Measurements from ENCODE around the gene THSD7A.

The THSD7A gene

GRCh38 chr7:11750191-11750590, 81.8 kb downstream of the THSD7A start:
- H3K4me3 ChIP-seq (ENCODE audit: low read length), result no peak overlapping the region
- no peaks in the 10 kb centered on the region for H3K27me3 ChIP-seq (replicated peaks; ENCODE audit: control insufficient read depth, insufficient read depth, low read length)
- H3K36me3 ChIP-seq (ENCODE audit: control insufficient read depth, insufficient read depth, low read length, severe bottlenecking), result no peaks in the 10 kb centered on the region
- H3K4me1 ChIP-seq (ENCODE audit: control insufficient read depth, insufficient read depth, low read length), result no peaks in the 10 kb centered on the region
- no peaks in the 10 kb centered on the region for H3K9me3 ChIP-seq (ENCODE audit: control insufficient read depth, low read length)
- DNase-seq (ENCODE audit: low read depth), result no peak
- H3K9ac ChIP-seq (ENCODE audit: low read length), result no peak overlapping the region

GRCh38 chr7:11749629-11750028, 82.4 kb downstream of the THSD7A start:
- DNase-seq (ENCODE audit: low read depth), result no peak

GRCh38 chr7:11748884-11749283, 83.1 kb downstream of the THSD7A start:
- Histone ChIP-seq H3K4me1 (ENCODE audit: control insufficient read depth, insufficient read depth, low read length) (no peaks in the 10 kb centered on the region), H3K9me3 (ENCODE audit: control insufficient read depth, low read length) (no peaks in the 10 kb centered on the region), H3K9ac (ENCODE audit: low read length) (no peak overlapping the region), H3K4me3 (ENCODE audit: low read length) (no peak overlapping the region), H3K36me3 (ENCODE audit: control insufficient read depth, insufficient read depth, low read length, severe bottlenecking) (no peaks in the 10 kb centered on the region), H3K27me3 (replicated peaks; ENCODE audit: control insufficient read depth, insufficient read depth, low read length) (no peaks in the 10 kb centered on the region)
- DNase-seq (ENCODE audit: low read depth), result no peak

More at GRCh38 chr7:11749629-11750028, 82.4 kb downstream of the THSD7A start:
- no peaks in the 10 kb centered on the region for H3K9me3 ChIP-seq (ENCODE audit: control insufficient read depth, low read length)
- no peaks in the 10 kb centered on the region for H3K36me3 ChIP-seq (ENCODE audit: control insufficient read depth, insufficient read depth, low read length, severe bottlenecking)
- no peaks in the 10 kb centered on the region for H3K4me1 ChIP-seq (ENCODE audit: control insufficient read depth, insufficient read depth, low read length)
- no peak overlapping the region for H3K4me3 ChIP-seq (ENCODE audit: low read length)
- no peak overlapping the region for H3K9ac ChIP-seq (ENCODE audit: low read length)
- no peaks in the 10 kb centered on the region for H3K27me3 ChIP-seq (replicated peaks; ENCODE audit: control insufficient read depth, insufficient read depth, low read length)

GRCh38 chr7:11747715-11748485, 84.1 kb downstream of the THSD7A start:
- DNase-seq (ENCODE audit: low read depth), result no peak
- Histone ChIP-seq H3K36me3 (ENCODE audit: control insufficient read depth, insufficient read depth, low read length, severe bottlenecking) (no peaks in the 10 kb centered on the region), H3K9ac (ENCODE audit: low read length) (no peak overlapping the region), H3K4me1 (ENCODE audit: control insufficient read depth, insufficient read depth, low read length) (no peaks in the 10 kb centered on the region), H3K9me3 (ENCODE audit: control insufficient read depth, low read length) (no peaks in the 10 kb centered on the region), H3K4me3 (ENCODE audit: low read length) (no peak overlapping the region), H3K27me3 (replicated peaks; ENCODE audit: control insufficient read depth, insufficient read depth, low read length) (no peaks in the 10 kb centered on the region)

GRCh38 chr7:11746591-11746990, 85.4 kb downstream of the THSD7A start:
- Histone ChIP-seq H3K4me3 (ENCODE audit: low read length) (no peak overlapping the region), H3K27me3 (replicated peaks; ENCODE audit: control insufficient read depth, insufficient read depth, low read length) (no peaks in the 10 kb centered on the region), H3K9ac (ENCODE audit: low read length) (no peak overlapping the region), H3K9me3 (ENCODE audit: control insufficient read depth, low read length) (no peaks in the 10 kb centered on the region), H3K4me1 (ENCODE audit: control insufficient read depth, insufficient read depth, low read length) (no peaks in the 10 kb centered on the region), H3K36me3 (ENCODE audit: control insufficient read depth, insufficient read depth, low read length, severe bottlenecking) (no peaks in the 10 kb centered on the region)
- DNase-seq (ENCODE audit: low read depth), result no peak

- DNase-seq (ENCODE audit: low read depth), result no peak
- H3K9me3 ChIP-seq (ENCODE audit: control insufficient read depth, low read length), result no peaks in the 10 kb centered on the region
- H3K36me3 ChIP-seq (ENCODE audit: control insufficient read depth, insufficient read depth, low read length, severe bottlenecking), result no peaks in the 10 kb centered on the region
- H3K27me3 ChIP-seq (replicated peaks; ENCODE audit: control insufficient read depth, insufficient read depth, low read length), result peaks cover 6% of the 10 kb centered on the region
- H3K9ac ChIP-seq (ENCODE audit: low read length), result no peak overlapping the region
- no peak overlapping the region for H3K4me3 ChIP-seq (ENCODE audit: low read length)
- H3K4me1 ChIP-seq (ENCODE audit: control insufficient read depth, insufficient read depth, low read length), result no peaks in the 10 kb centered on the region
Measured at GRCh38 chr7:11743548-11743947, 88.5 kb downstream of the THSD7A start.

- no peaks in the 10 kb centered on the region for H3K36me3 ChIP-seq (ENCODE audit: control insufficient read depth, insufficient read depth, low read length, severe bottlenecking)
- no peak for DNase-seq (ENCODE audit: low read depth)
- H3K27me3 ChIP-seq (replicated peaks; ENCODE audit: control insufficient read depth, insufficient read depth, low read length), result peaks cover 6% of the 10 kb centered on the region
- no peaks in the 10 kb centered on the region for H3K4me1 ChIP-seq (ENCODE audit: control insufficient read depth, insufficient read depth, low read length)
- no peak overlapping the region for H3K9ac ChIP-seq (ENCODE audit: low read length)
- no peaks in the 10 kb centered on the region for H3K9me3 ChIP-seq (ENCODE audit: control insufficient read depth, low read length)
- H3K4me3 ChIP-seq (ENCODE audit: low read length), result no peak overlapping the region
Measured at GRCh38 chr7:11743016-11743415, 89.0 kb downstream of the THSD7A start.

GRCh38 chr7:11742496-11742895, 89.5 kb downstream of the THSD7A start:
- Histone ChIP-seq H3K4me1 (ENCODE audit: control insufficient read depth, insufficient read depth, low read length) (no peaks in the 10 kb centered on the region), H3K36me3 (ENCODE audit: control insufficient read depth, insufficient read depth, low read length, severe bottlenecking) (no peaks in the 10 kb centered on the region), H3K9ac (ENCODE audit: low read length) (no peak overlapping the region), H3K4me3 (ENCODE audit: low read length) (no peak overlapping the region), H3K27me3 (replicated peaks; ENCODE audit: control insufficient read depth, insufficient read depth, low read length) (peaks cover 6% of the 10 kb centered on the region), H3K9me3 (ENCODE audit: control insufficient read depth, low read length) (no peaks in the 10 kb centered on the region)
- no peak for DNase-seq (ENCODE audit: low read depth)

- Histone ChIP-seq H3K9ac (ENCODE audit: low read length) (no peak overlapping the region), H3K4me1 (ENCODE audit: control insufficient read depth, insufficient read depth, low read length) (no peaks in the 10 kb centered on the region), H3K4me3 (ENCODE audit: low read length) (no peak overlapping the region), H3K27me3 (replicated peaks; ENCODE audit: control insufficient read depth, insufficient read depth, low read length) (peaks cover 6% of the 10 kb centered on the region), H3K36me3 (ENCODE audit: control insufficient read depth, insufficient read depth, low read length, severe bottlenecking) (no peaks in the 10 kb centered on the region), H3K9me3 (ENCODE audit: control insufficient read depth, low read length) (no peaks in the 10 kb centered on the region)
- peak; percentile 13 for DNase-seq (ENCODE audit: low read depth)
Measured at GRCh38 chr7:11737723-11738122, 94.3 kb downstream of the THSD7A start.

- H3K36me3 ChIP-seq (ENCODE audit: control insufficient read depth, insufficient read depth, low read length, severe bottlenecking), result no peaks in the 10 kb centered on the region
- H3K9ac ChIP-seq (ENCODE audit: low read length), result no peak overlapping the region
- no peak for DNase-seq (ENCODE audit: low read depth)
- no peaks in the 10 kb centered on the region for H3K27me3 ChIP-seq (replicated peaks; ENCODE audit: control insufficient read depth, insufficient read depth, low read length)
- H3K4me3 ChIP-seq (ENCODE audit: low read length), result no peak overlapping the region
- peaks cover 6% of the 10 kb centered on the region for H3K4me1 ChIP-seq (ENCODE audit: control insufficient read depth, insufficient read depth, low read length)
- no peaks in the 10 kb centered on the region for H3K9me3 ChIP-seq (ENCODE audit: control insufficient read depth, low read length)
Measured at GRCh38 chr7:11732207-11732606, 99.8 kb downstream of the THSD7A start.

- Histone ChIP-seq H3K9me3 (ENCODE audit: control insufficient read depth, low read length) (no peaks in the 10 kb centered on the region), H3K9ac (ENCODE audit: low read length) (no peak overlapping the region), H3K27me3 (replicated peaks; ENCODE audit: control insufficient read depth, insufficient read depth, low read length) (no peaks in the 10 kb centered on the region), H3K4me1 (ENCODE audit: control insufficient read depth, insufficient read depth, low read length) (peaks cover 21% of the 10 kb centered on the region), H3K4me3 (ENCODE audit: low read length) (no peak overlapping the region), H3K36me3 (ENCODE audit: control insufficient read depth, insufficient read depth, low read length, severe bottlenecking) (no peaks in the 10 kb centered on the region)
- DNase-seq (ENCODE audit: low read depth), result no peak
Measured at GRCh38 chr7:11730725-11731124, 101.3 kb downstream of the THSD7A start.

- no peak overlapping the region for H3K4me3 ChIP-seq (ENCODE audit: low read length)
- no peaks in the 10 kb centered on the region for H3K27me3 ChIP-seq (replicated peaks; ENCODE audit: control insufficient read depth, insufficient read depth, low read length)
- H3K4me1 ChIP-seq (ENCODE audit: control insufficient read depth, insufficient read depth, low read length), result peaks cover 22% of the 10 kb centered on the region
- H3K36me3 ChIP-seq (ENCODE audit: control insufficient read depth, insufficient read depth, low read length, severe bottlenecking), result no peaks in the 10 kb centered on the region
- DNase-seq (ENCODE audit: low read depth), result peak; percentile 68
- no peak overlapping the region for H3K9ac ChIP-seq (ENCODE audit: low read length)
- H3K9me3 ChIP-seq (ENCODE audit: control insufficient read depth, low read length), result no peaks in the 10 kb centered on the region
Measured at GRCh38 chr7:11727864-11728263, 104.1 kb downstream of the THSD7A start.
